ENCODE data around the gene IFITM5.
"Not testable (repeated sequence)": the region's sequence is repeated elsewhere in the genome, so short reads cannot be mapped to it uniquely, and the experiment has no call there.

DNA sequence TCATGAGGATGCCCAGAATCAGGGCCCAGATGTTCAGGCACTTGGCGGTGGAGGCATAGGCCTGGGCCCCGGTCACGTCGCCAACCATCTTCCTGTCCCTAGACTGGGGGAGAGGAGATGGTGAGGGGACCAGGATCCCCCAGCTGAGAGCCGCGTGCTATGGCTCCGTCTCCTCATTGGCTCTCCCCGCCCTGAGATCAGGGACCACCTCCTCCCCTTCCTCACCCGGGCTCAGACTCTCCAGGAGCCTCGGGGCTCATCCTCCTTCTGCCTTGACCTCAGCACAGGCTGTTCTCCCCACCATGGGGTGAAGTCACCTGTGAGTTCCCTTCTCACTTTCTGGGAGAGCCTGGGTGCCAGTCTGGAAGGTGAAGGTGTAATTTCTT, 20.6 kb upstream of the IFITM5 start:
- TF ChIP-seq, protein P1, sequence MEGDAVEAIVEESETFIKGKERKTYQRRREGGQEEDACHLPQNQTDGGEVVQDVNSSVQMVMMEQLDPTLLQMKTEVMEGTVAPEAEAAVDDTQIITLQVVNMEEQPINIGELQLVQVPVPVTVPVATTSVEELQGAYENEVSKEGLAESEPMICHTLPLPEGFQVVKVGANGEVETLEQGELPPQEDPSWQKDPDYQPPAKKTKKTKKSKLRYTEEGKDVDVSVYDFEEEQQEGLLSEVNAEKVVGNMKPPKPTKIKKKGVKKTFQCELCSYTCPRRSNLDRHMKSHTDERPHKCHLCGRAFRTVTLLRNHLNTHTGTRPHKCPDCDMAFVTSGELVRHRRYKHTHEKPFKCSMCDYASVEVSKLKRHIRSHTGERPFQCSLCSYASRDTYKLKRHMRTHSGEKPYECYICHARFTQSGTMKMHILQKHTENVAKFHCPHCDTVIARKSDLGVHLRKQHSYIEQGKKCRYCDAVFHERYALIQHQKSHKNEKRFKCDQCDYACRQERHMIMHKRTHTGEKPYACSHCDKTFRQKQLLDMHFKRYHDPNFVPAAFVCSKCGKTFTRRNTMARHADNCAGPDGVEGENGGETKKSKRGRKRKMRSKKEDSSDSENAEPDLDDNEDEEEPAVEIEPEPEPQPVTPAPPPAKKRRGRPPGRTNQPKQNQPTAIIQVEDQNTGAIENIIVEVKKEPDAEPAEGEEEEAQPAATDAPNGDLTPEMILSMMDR (IDR thresholded peaks at IDR 0.05): not testable (repeated sequence)
- not testable (repeated sequence) for TF ChIP-seq POLR2A (IDR thresholded peaks at IDR 0.05)

Measured in right lobe of liver (tissue), 4 donors.